ENCODE data around the gene PHTF2. TPM values are rescaled to one million over a fixed set of nuclear protein-coding genes. Genes with fewer than 3 reads are reported as not detected.
"Not testable (repeated sequence)": the region's sequence is repeated elsewhere in the genome, so short reads cannot be mapped to it uniquely, and the experiment has no call there.

The PHTF2 gene
- 2.8 and 5.1 TPM in 2 replicates for total RNA-seq (2014; rRNA removed; shearing (Covaris generic); ENCODE audit: low replicate concordance)

DNA sequence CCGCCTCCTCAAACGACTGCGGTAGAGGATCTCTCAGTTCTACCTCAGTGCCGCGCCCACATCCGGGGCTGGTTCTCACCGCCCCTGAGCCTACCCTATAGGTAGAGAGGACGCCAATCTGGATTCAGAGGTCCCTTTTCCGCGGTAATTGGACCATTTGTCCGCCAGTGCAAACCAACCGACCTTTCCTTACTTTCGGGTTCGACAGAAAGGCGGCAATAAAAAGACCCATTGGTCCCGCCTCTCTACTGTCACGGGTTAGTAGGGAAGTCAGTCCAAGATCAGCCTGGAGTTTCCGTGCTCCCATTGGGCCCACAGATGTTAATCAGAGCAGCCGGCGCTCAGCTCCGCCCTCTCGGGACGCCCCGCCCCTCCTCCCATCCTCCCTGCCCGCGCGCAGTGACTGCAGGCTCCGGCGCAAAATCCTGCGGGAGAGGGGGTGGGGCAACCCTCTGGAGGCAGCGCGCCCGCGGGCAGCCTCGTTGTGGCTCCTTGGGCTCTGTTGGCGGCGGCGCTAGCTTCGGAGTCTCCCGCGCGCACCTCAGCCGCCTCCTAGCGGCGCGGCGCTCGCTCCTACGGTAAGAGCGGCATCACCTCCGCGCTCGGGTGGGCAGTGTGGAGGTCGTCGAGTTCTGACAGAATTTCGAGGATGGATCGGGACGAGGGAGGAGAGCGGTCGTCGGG is at the start of gene PHTF2, which contains the start of gene TMEM60:
TSS of gene PHTF2 (plus strand) at position 380 of the 684 bp plus-strand sequence.
TSS of gene TMEM60 (minus strand) at position 41 of the 684 bp plus-strand sequence. CDS start 4,061 bp downstream, outside the sequence.
- in situ Hi-C loops (cut with HindIII; ENCODE audit: low pct_unique_long_range_greater_than_20kb, low sequenced_read_pairs): no loop called here
- DNase-seq (ENCODE audit: low read depth): peak; percentile 100

GRCh38 chr7:77752016-77752415 is 46.6 kb upstream of the PHTF2 start:
- in situ Hi-C loops (cut with HindIII; ENCODE audit: low pct_unique_long_range_greater_than_20kb, low sequenced_read_pairs): no loop called here
- no peak for DNase-seq (ENCODE audit: low read depth)

GRCh38 chr7:77753173-77753572 is 45.4 kb upstream of the PHTF2 start:
- in situ Hi-C loops (cut with HindIII; ENCODE audit: low pct_unique_long_range_greater_than_20kb, low sequenced_read_pairs): no loop called here
- DNase-seq (ENCODE audit: low read depth): no peak

DNA sequence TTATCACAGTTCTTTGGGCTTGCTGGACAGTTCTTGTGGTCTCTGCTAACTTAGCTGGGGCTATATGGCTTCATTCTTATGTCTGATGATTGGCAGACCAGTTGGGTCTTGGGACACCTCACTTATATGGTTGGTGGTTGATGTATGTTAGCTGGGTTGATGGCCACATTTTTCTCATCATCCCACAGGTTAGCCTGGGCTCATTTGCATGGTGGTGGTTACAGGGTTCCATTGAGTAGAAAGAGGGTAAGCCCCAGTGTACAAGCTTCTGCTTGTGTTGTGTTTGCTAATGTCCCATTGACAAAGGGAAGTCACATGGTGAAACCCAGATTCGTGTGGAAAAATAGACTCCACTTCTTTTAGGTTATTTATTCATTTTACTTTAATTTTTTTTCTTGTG is 41.0 kb upstream of the PHTF2 start:
- no peak for DNase-seq (ENCODE audit: low read depth)
- in situ Hi-C loops (cut with HindIII; ENCODE audit: low pct_unique_long_range_greater_than_20kb, low sequenced_read_pairs): no loop called here

GRCh38 chr7:77759294-77759889 is 39.2 kb upstream of the PHTF2 start:
- in situ Hi-C loops (cut with HindIII; ENCODE audit: low pct_unique_long_range_greater_than_20kb, low sequenced_read_pairs): no loop called here
- DNase-seq (ENCODE audit: low read depth): peak; percentile 44

DNA sequence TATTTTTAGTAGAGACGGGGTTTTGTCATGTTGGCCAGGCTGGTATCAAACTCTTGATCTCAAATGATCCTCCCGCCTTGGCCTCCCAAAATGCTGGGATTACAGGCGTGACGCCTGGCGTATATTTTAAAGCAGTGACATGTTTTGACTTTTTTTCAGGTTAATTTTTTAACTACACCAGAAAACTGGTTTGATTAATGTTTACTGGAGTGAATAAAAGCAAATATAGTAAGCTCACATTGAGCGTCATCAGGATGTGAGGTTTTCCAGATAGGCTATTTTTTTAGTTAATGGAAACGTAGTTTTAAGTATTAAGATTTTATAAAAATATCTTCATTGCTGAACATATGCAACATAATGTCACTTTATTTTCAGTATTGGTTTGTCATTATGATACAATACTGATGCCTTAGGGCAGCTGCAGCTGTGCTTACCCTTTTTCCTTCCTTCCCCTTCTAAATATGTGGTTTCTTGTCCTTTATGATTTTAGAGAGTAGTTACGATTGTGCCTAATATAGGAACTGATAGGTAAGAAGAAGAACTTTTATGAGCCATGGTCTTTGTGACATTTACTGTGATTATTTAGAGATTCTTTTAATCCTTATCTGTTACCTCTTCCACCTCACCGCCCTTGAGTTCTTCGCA is 37.6 kb upstream of the PHTF2 start:
- DNase-seq (ENCODE audit: low read depth): no peak
- in situ Hi-C loops (cut with HindIII; ENCODE audit: low pct_unique_long_range_greater_than_20kb, low sequenced_read_pairs): no loop called here

DNA sequence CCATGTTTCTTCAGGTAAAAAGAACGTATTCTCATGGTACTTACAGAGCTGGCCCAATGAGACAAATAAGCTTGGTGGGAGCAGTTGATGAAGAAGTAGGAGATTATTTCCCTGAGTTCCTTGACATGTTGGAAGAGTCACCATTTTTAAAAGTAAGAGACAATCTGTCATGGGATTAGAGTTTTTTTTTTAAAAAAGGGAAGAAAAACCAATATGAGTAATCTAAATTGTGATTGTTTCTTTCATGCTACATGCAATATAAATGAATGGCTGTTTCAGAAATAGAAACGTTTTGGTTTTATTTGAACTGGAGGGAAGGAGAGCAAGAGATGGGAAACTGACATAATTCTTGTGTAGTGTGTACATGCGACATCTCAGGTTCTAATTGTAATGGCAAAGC is 33.1 kb upstream of the PHTF2 start:
- in situ Hi-C loops (cut with HindIII; ENCODE audit: low pct_unique_long_range_greater_than_20kb, low sequenced_read_pairs): no loop called here
- DNase-seq (ENCODE audit: low read depth): no peak

DNA sequence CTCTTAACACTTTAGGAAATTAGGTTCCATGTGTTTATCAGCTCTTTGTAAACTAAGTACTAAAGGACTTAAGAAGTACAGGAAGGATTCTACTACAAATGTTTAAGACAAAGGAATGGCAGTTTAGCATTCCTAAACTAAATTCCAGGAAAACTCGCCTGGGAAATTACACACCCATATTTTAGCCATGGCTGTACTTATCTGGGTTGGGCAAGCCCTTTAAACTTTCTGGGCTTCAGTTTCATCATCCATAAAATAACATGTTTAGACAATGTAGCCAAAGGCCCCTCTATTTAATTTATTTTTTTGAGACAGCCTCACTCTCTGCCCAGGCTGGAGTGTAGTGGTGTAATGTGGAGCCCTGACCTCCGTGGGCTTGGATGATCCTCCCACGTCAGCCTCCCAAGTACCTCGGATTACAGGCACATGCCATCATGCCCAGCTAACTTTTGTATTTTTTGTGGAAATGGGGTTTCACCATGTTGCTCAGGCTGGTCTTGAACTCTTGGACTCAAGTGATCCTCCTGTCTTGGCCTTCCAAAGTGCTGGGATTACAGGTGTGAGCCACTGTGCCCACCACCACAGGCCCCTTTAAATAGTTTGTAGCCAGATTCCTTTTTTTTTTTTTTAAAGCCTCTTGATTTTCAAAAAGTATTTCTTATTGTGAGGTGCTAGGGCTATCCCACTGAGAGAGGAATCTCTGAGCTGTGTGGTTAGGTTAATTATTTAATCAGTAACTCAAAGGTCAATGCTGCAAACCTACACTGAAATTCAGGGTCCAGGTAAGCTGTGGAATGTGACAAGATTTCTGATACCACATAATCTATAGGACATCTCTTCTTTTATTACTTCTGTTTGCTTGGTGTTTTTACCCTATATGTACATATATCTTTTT is 32.4 kb upstream of the PHTF2 start:
- DNase-seq (ENCODE audit: low read depth): peak; percentile 43

DNA sequence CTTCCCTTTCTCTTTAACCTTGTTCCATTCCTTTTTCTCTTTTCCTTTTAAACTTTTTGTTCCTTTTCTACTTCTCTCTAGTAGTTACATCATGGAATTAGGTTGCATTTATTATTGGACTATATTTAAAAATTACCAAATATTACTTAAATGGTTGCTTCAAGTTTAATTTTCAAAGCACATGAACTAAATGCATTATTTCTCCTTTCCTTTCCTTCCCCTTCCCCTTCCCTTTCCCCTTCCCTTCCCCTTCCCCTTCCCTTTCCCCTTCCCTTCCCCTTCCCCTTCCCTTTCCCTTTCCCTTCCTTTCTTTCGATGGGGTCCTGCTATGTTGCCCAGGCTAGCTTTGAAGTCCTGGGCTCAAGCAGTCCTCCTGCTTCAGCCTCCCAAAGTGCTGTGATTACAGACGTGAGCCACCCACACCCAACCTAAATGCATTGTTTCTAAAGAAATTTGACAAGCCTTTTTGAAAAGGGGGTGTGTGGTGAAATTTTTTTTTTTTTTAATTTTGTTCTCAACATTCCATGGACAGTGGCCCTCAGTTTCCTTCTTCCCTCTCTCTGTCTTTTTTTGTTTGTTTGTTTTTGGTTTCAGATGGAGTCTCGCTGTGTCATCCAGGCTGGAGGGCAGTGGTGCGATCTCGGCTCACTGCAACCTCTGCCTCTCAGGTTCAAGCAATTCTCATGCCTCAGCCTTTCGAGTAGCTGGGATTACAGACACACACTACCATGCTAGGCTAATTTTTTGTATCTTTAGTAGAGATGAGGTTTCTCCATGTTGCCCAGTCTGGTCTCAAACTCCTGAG is 31.6 kb upstream of the PHTF2 start:
- peak; percentile 49 for DNase-seq (ENCODE audit: low read depth)
- in situ Hi-C loops (cut with HindIII; ENCODE audit: low pct_unique_long_range_greater_than_20kb, low sequenced_read_pairs): no loop called here

More for the DNA sequence above, 32.4 kb upstream of the PHTF2 start:
- in situ Hi-C loops (cut with HindIII; ENCODE audit: low pct_unique_long_range_greater_than_20kb, low sequenced_read_pairs): no loop called here

GRCh38 chr7:77770316-77770715 is 28.3 kb upstream of the PHTF2 start:
- in situ Hi-C loops (cut with HindIII; ENCODE audit: low pct_unique_long_range_greater_than_20kb, low sequenced_read_pairs): no loop called here
- no peak for DNase-seq (ENCODE audit: low read depth)

DNA sequence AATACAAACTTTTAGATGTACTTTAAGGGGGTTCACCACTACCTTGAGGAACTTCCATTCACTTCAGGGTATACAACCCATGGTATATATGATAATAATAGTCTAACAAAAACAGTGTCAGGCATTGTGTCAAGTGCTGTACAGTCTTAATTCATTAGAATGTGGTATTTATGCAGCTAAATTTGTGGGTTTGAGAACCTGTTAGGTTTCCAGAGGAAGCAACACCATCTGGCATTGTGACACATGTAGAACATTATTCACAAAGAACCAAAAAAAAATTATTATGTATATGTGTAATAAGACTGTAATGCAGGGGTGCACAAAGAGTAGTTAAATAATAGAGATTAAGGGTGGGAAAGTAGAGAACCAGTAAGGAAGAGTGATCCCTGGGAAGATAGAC is 26.7 kb upstream of the PHTF2 start:
- in situ Hi-C loops (cut with HindIII; ENCODE audit: low pct_unique_long_range_greater_than_20kb, low sequenced_read_pairs): no loop called here
- no peak for DNase-seq (ENCODE audit: low read depth)

GRCh38 chr7:77778535-77778934 is 20.0 kb upstream of the PHTF2 start:
- in situ Hi-C loops (cut with HindIII; ENCODE audit: low pct_unique_long_range_greater_than_20kb, low sequenced_read_pairs): no loop called here
- DNase-seq (ENCODE audit: low read depth): no peak

GRCh38 chr7:77782383-77782782 is 16.2 kb upstream of the PHTF2 start:
- in situ Hi-C loops (cut with HindIII; ENCODE audit: low pct_unique_long_range_greater_than_20kb, low sequenced_read_pairs): no loop called here
- DNase-seq (ENCODE audit: low read depth): no peak

DNA sequence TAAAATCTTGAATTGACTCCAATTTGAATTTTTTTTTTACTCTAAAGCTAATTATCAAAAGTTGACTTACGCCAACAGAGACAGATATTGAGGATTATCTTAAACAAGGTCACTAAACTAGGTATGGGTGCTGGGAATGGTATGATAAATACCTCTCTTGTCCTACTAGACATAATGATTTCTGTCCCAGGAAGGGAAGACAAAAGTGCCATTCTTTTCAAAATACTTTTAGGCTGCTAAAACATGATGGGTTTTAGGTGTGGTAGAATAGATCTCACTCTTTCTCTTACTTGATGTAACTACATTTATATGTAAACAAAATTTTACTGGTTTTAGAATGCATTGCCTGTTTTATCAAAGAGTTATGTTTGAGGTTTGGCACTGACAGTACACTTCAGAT is 15.5 kb upstream of the PHTF2 start:
- no peak for DNase-seq (ENCODE audit: low read depth)
- in situ Hi-C loops (cut with HindIII; ENCODE audit: low pct_unique_long_range_greater_than_20kb, low sequenced_read_pairs): no loop called here

DNA sequence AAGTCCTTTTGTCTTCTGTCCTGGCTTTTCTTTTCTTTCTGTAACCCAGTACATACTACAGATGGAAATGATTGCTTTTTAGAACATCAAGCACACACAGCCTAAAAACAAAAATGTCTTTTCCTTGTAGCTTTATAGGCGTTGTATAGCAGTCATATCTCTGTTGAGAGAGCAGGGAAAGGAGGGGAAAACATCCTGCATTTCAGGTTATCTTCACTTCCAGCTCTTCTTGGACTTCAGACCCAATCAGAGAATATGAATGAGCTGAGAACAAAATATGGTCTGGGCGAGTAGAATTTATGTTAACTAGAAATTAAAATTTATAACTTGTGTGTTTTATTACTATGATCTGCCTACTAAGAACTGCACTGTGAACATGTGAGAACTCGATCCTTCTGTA is 15.0 kb upstream of the PHTF2 start:
- no peak for DNase-seq (ENCODE audit: low read depth)
- in situ Hi-C loops (cut with HindIII; ENCODE audit: low pct_unique_long_range_greater_than_20kb, low sequenced_read_pairs): no loop called here

- DNase-seq (ENCODE audit: low read depth); in situ Hi-C loops (cut with HindIII; ENCODE audit: low pct_unique_long_range_greater_than_20kb, low sequenced_read_pairs): not testable (repeated sequence)
These were observed 14.1 kb upstream of the PHTF2 start for GRCh38 chr7:77784426-77784825.

GRCh38 chr7:77786018-77786417 is 12.6 kb upstream of the PHTF2 start:
- no peak for DNase-seq (ENCODE audit: low read depth)
- in situ Hi-C loops (cut with HindIII; ENCODE audit: low pct_unique_long_range_greater_than_20kb, low sequenced_read_pairs): no loop called here

GRCh38 chr7:77786741-77787140 is 11.8 kb upstream of the PHTF2 start:
- DNase-seq (ENCODE audit: low read depth): no peak
- in situ Hi-C loops (cut with HindIII; ENCODE audit: low pct_unique_long_range_greater_than_20kb, low sequenced_read_pairs): no loop called here

Data from Caki2 (cell line).